Peyer's patch (tissue), 4 donors: Measurements from ENCODE around the gene HMMR.

Source experiments
- POLR2A ChIP-seq, 2 donors: fragments of 450-650 bp; IDR thresholded peaks; one replicate each; pipeline ENCODE4 v1.5.1; 2017; ENCODE audit warnings: antibody characterized with exemption in 2 of 2, mild to moderate bottlenecking in 2 of 2, moderate library complexity in 2 of 2
- TF ChIP-seq, protein P1 (sequence below), 6 experiments: fragments of 450-650 bp in 4 of 6; fragments of 200-600 bp in 2 of 6; sonication (generic) in 1 of 6; IDR thresholded peaks; one replicate each; pipeline ENCODE4 v1.5.1; 2017 to 2019; ENCODE audit warnings: antibody characterized with exemption in 6 of 6, mild to moderate bottlenecking in 3 of 6, moderate library complexity in 1 of 6

DNA sequence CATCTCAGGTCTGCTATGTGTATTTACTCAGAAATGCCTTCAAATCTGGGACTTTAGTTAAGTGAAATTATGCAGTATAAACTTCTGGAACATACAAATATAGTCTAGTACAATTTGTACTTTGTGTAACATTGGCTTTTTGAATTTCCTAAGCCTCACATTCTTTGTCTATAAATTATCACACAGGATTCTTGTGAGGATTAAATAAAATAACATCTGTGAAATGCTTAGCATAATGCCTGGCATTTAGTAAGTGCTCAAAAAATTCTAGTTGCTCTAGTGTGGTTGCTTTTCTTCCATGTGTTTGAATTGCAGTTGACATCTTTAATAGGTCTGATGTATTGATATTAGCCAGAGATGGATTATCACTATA, 2.6 kb downstream of the HMMR start:
- TF ChIP-seq, protein P1, sequence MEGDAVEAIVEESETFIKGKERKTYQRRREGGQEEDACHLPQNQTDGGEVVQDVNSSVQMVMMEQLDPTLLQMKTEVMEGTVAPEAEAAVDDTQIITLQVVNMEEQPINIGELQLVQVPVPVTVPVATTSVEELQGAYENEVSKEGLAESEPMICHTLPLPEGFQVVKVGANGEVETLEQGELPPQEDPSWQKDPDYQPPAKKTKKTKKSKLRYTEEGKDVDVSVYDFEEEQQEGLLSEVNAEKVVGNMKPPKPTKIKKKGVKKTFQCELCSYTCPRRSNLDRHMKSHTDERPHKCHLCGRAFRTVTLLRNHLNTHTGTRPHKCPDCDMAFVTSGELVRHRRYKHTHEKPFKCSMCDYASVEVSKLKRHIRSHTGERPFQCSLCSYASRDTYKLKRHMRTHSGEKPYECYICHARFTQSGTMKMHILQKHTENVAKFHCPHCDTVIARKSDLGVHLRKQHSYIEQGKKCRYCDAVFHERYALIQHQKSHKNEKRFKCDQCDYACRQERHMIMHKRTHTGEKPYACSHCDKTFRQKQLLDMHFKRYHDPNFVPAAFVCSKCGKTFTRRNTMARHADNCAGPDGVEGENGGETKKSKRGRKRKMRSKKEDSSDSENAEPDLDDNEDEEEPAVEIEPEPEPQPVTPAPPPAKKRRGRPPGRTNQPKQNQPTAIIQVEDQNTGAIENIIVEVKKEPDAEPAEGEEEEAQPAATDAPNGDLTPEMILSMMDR (IDR thresholded peaks at IDR 0.05), result no peak
- no peak for TF ChIP-seq POLR2A (IDR thresholded peaks at IDR 0.05)
